DOHH2 (cell line): ENCODE data around the gene GREB1.

Experiments
- CTCF ChIP-seq: fragments of 200-600 bp; sonication (generic); IDR thresholded peaks from one replicate; pipeline ENCODE4 v1.5.1; 2014; ENCODE audit warnings: antibody characterized with exemption, mild to moderate bottlenecking, low read depth, low read length; ENCODE audit not compliant: poor library complexity, severe bottlenecking
- EZH2phosphoT487 ChIP-seq: fragments of 200-600 bp; sonication (generic); IDR thresholded peaks from 2 replicates; pipeline ENCODE4 v1.6.1; 2017; ENCODE audit warnings: borderline replicate concordance, mild to moderate bottlenecking, antibody characterized with exemption, low read length, moderate library complexity, mixed read lengths

- TF ChIP-seq CTCF (no peak), EZH2phosphoT487 (no peak)
These were observed 44.5 kb downstream of the GREB1 start for GRCh38 chr2:11578081-11578948.
